HG03064 (cell line): Measurements from ENCODE around the gene CALU.

Experiments
- ATAC-seq: cut with Tn5 transposase; IDR thresholded peaks from one replicate; pipeline ENCODE4 v1.9.1; 2021; ENCODE audit warnings: low read depth; ENCODE audit not compliant: unreplicated experiment

The CALU gene

DNA sequence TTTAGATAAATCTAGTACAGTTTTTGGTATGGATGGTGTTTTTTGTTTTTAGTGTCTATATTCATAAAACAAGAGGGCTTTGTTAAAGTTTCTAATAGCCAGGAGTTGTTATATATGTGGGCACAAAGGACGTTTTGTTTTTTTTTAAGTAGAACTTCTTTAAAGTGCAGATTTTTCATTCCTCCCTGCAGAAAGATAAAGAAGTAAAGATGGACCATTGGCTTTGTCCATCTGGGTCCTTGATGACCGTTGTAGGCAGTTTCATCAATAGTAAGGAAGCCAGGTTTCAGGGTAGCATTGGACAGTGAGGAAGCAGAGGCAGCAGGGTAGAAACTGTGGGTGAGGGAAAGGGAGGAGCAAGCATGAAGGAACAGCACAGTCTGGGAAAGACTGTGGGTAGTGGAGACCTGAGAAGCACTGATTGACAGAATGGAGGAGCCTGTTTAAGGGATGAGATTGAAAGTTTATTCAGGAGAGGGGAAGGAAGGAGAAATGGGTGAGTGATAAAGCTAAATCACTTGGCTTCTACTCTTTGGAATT is 5.3 kb downstream of the CALU start:
- ATAC-seq = no peak

- ATAC-seq = no peak
These were observed 6.5 kb downstream of the CALU start for GRCh38 chr7:128745706-128746105.

GRCh38 chr7:128747327-128748079 is 8.3 kb downstream of the CALU start:
- no peak for ATAC-seq

DNA sequence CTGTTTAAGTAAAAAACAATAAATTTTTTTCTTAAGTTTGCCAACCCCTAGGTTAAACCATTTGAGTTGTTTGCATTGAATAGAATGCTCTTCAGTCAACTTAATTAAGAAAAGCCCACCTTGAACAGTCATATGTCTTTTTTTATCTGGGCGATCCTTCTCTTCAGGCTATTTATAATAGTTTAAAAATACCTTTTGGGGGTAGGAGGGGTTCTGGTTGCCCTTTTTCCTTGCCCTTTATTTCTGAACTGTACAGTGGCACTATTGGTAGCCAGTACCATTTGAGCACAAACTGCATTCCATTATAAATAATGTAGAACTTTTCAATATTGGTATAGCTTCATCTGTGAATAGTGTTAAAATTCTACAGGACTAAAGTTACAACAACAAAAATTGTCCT is 13.1 kb downstream of the CALU start:
- no peak for ATAC-seq

DNA sequence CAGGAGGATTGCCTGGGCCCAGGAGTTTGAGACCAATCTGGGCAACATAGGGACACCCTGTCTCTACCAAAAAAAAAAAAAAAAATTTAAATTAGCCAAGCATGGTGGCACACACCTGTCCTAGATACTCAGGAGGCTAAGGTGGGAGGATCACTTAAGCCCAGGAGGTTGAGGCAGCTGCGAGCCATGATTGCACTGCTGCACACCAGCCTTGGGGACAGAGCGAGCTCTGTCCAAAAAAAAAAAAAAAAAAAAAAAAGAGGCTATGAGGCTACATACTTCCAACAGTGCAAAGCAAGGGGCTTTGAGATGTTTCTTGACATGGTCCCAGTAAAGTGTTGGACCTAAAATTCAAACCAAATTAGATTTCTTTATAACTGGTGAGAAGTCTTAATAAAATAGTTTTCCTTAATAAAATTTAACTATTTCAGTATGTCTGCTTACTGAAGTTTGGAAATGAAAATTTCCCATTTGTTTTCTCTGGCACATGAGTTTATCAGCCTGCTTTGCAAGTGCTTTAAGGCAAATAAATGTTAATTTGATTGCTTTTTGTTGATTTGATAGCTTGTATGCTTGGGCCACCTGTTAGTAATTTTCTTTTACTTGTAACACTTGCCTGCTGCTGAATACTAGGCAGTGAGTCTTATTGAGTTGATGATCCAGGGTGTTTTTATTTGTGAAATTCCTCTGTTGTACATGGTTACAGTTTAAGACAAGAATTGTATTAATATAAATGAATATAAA is 16.1 kb downstream of the CALU start:
- ATAC-seq = no peak

DNA sequence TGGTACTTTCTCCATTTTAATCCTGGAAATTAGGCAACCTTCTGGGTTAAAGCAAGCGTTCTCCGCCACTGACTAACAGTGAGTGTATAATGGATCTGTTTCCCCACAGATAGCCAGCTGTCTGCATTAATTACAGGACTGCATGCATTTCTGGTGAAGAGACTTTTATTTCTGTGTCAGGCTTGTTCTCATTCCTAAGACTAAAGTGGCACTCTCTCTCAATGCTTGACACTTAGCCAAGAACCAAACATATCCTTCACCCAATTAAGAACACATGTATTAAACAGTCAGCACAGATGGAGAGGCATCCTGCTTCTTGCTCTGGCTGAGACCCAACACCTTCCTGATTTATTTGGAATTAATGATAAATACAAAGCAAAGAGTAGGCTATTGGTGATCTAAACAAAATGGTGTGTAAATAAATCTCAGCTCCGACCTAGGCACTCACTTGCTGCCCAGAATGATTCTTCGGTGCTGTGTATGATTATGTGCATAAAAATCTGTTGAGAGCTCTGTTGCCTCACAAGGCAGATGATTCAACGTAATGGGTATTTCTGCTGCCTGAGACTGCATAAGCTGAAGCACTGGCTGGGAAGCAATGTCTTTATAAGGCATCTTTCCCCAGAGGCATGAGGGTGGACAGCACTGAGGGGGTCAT is 16.8 kb downstream of the CALU start:
- ATAC-seq = no peak

GRCh38 chr7:128757203-128757602 is 18.0 kb downstream of the CALU start:
- ATAC-seq = no peak

GRCh38 chr7:128758553-128758952 is 19.4 kb downstream of the CALU start:
- no peak for ATAC-seq

DNA sequence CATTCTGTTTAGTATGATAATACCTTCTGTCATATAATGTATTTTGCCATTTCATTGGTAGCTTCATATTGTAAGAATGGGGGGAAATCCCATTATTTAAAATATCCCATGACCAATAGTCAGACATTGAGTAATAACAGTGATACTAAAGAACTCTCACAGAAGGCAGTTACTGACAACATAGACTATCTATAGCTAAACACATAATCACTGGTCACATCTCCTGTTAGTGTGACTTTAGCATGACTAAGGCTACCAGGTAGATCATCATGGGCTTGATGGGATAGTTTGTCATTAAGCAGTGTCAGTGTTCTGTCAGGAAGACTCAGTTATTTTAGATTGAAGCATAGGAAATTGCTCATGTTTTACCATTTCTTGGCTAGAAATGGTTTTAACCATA is 20.1 kb downstream of the CALU start:
- ATAC-seq = no peak

GRCh38 chr7:128763541-128763940 is 24.4 kb downstream of the CALU start:
- no peak for ATAC-seq

DNA sequence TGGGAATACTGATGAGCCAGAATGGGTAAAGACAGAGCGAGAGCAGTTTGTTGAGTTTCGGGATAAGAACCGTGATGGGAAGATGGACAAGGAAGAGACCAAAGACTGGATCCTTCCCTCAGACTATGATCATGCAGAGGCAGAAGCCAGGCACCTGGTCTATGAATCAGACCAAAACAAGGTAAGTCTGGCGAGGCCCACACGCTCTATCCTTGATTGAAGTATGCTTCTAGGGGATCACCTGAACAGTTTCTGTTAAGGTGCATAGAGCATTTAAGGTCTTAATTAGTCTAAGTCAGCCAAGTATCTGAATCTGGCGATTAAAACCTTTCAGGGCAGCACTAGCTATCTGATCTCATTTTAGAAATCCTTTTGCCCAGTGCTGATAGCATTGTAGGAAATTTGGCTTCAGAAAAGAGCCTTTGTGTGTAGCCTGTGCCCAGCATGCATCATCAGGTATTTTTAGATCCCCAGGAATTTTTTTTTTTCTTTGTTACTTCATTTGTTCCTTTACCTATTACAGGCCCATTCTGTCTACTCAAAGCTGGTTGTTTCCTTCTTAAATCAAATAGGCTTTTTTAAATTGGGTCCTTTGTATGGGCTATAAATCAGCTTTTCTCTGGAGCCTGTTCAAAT is 28.4 kb downstream of the CALU start:
- ATAC-seq = no peak

DNA sequence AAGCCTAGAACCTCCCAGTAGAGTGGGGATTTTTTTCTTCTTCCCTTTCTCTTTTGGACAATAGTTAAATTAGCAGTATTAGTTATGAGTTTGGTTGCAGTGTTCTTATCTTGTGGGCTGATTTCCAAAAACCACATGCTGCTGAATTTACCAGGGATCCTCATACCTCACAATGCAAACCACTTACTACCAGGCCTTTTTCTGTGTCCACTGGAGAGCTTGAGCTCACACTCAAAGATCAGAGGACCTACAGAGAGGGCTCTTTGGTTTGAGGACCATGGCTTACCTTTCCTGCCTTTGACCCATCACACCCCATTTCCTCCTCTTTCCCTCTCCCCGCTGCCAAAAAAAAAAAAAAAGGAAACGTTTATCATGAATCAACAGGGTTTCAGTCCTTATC is 31.1 kb downstream of the CALU start:
- ATAC-seq = no peak

GRCh38 chr7:128773604-128774003 is 34.4 kb downstream of the CALU start:
- no peak for ATAC-seq

DNA sequence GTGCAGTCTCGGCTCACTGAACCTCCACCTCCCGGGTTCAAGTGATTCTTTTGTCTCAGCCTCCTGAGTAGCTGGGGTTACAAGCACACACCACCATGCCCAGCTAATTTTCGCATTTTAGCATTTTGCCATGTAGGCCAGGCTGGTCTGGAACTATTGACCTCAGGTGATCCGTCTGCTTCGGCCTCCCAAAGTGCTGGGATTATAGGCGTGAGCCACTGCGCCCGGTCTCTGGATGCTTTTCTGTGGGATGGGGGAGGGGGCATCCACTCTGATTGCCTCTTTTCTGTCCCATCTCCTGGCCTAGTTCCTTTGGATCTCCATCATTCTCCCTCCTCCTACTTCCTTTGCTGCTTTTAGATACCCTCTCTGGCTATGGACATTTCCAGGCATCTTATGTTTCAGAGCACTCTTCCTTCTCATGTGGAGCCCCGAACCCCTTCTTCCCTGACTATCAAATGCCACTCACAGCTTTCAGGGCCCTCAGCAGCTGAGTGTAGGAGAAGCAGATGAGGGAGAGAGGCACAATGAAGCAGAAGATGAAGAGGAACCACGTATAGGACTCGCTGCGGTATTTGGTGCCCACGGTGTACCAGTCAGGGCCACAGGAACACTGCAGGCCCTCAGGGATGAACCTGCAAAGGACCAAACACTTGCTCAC is 35.0 kb downstream of the CALU start:
- no peak for ATAC-seq

GRCh38 chr7:128774921-128775320 is 35.8 kb downstream of the CALU start:
- no peak for ATAC-seq

GRCh38 chr7:128775744-128776474 is 36.8 kb downstream of the CALU start, which contains the start of gene OPN1SW:
Gene OPN1SW (minus strand): TSS chr7:128775794. CDS start chr7:128775781, 13 bp downstream.
- no peak for ATAC-seq

- ATAC-seq = no peak
These were observed 38.3 kb downstream of the CALU start for GRCh38 chr7:128777156-128778123.

- no peak for ATAC-seq
These were observed 39.8 kb downstream of the CALU start for GRCh38 chr7:128778946-128779345.
